Karpas-422 (cell line): ENCODE results near the gene ERAS. TPM values are rescaled to one million over a fixed set of nuclear protein-coding genes. Genes with fewer than 3 reads are reported as not detected.
"Not testable (repeated sequence)": the region's sequence is repeated elsewhere in the genome, so short reads cannot be mapped to it uniquely, and the experiment has no call there.

Experiments used
- DNase-seq: peaks from one replicate; pipeline ENCODE4 v3.0.0-alpha.2; 2015
- H2AFZ ChIP-seq: fragments of 200-600 bp; sonication (generic); 2 replicates; pipeline ENCODE4 v1.6.1; 2014; ENCODE audit warnings: antibody characterized with exemption, low read length, mixed read lengths
- H3K27ac ChIP-seq: fragments of 200-600 bp; sonication (generic); 2 replicates; pipeline ENCODE4 v1.5.1; 2014; ENCODE audit warnings: mild to moderate bottlenecking, low read length, moderate library complexity
- H3K27me3 ChIP-seq: fragments of 200-600 bp; sonication (generic); 2 replicates; pipeline ENCODE4 v1.6.1; 2014; ENCODE audit warnings: low read length, mixed read lengths
- H3K36me3 ChIP-seq: fragments of 200-600 bp; sonication (generic); 2 replicates; pipeline ENCODE4 v1.6.1; 2014; ENCODE audit warnings: low read length, mixed read lengths; ENCODE audit not compliant: insufficient read depth
- H3K4me1 ChIP-seq: fragments of 200-600 bp; sonication (generic); 2 replicates; pipeline ENCODE4 v1.6.1; 2014; ENCODE audit warnings: mild to moderate bottlenecking, low read length, mixed read lengths
- H3K4me2 ChIP-seq: fragments of 200-600 bp; sonication (generic); 2 replicates; pipeline ENCODE4 v1.6.1; 2014; ENCODE audit warnings: low read length, low read depth, mild to moderate bottlenecking; ENCODE audit not compliant: poor library complexity, severe bottlenecking
- H3K4me3 ChIP-seq: fragments of 200-600 bp; sonication (generic); 2 replicates; pipeline ENCODE4 v1.5.1; 2014; ENCODE audit warnings: mild to moderate bottlenecking, antibody characterized with exemption, low read length, mixed read lengths
- H3K79me2 ChIP-seq: fragments of 200-600 bp; sonication (generic); 2 replicates; pipeline ENCODE4 v1.6.1; 2014; ENCODE audit warnings: mild to moderate bottlenecking, low read length, mixed read lengths
- H3K9ac ChIP-seq: fragments of 200-600 bp; sonication (generic); 2 replicates; pipeline ENCODE4 v1.6.0; 2014; ENCODE audit warnings: low read length
- H3K9me2 ChIP-seq: fragments of 200-600 bp; sonication (generic), shearing (Covaris generic); replicated peaks from 2 replicates; pipeline ENCODE4 v1.6.0; 2014; ENCODE audit warnings: mild to moderate bottlenecking, low read length, moderate library complexity; ENCODE audit not compliant: insufficient read depth
- H3K9me3 ChIP-seq: fragments of 300-700, 200-600 bp; sonication (generic); 2 replicates; pipeline ENCODE4 v1.6.1; 2014; ENCODE audit warnings: low read length, mixed read lengths
- H4K20me1 ChIP-seq: fragments of 200-600 bp; sonication (generic); 2 replicates; pipeline ENCODE4 v1.6.1; 2014; ENCODE audit warnings: mild to moderate bottlenecking, antibody characterized with exemption, low read length, low read depth; ENCODE audit not compliant: insufficient read depth
- total RNA-seq: library from RNA; depleted of rRNA; stranded (reverse); fragments of >200 nt; shearing (Covaris generic); gene quantifications from 2 replicates; pipeline ENCODE4 v1.2.3, GENCODE V29; 2014; ENCODE audit warnings: low replicate concordance

ERAS gene
- total RNA-seq, 1 experiment from 2014 or later, result not detected

GRCh38 chrX:48831909-48832291, 5.6 kb downstream of the ERAS start:
- Histone ChIP-seq H4K20me1 (no peaks in the 10 kb centered on the region), H3K9me2 (no peaks in the 10 kb centered on the region), H3K27me3 (no peaks in the 10 kb centered on the region), H3K4me3 (no peak overlapping the region), H3K9me3 (no peaks in the 10 kb centered on the region), H3K4me2 (no peak overlapping the region), H3K36me3 (no peaks in the 10 kb centered on the region), H3K79me2 (no peaks in the 10 kb centered on the region), H3K9ac (no peak overlapping the region), H3K4me1 (no peaks in the 10 kb centered on the region), H3K27ac (no peak overlapping the region), H2AFZ (no peak overlapping the region)
- DNase-seq, result no peak

- H3K4me3 ChIP-seq, result no peak overlapping the region
- no peaks in the 10 kb centered on the region for H3K9me3 ChIP-seq
- no peak for DNase-seq
- H3K9me2 ChIP-seq, result no peaks in the 10 kb centered on the region
- H4K20me1 ChIP-seq, result no peaks in the 10 kb centered on the region
- no peak overlapping the region for H3K9ac ChIP-seq
- no peaks in the 10 kb centered on the region for H3K27me3 ChIP-seq
- no peaks in the 10 kb centered on the region for H3K4me1 ChIP-seq
- H3K27ac ChIP-seq, result no peak overlapping the region
- H2AFZ ChIP-seq, result no peak overlapping the region
- H3K4me2 ChIP-seq, result no peak overlapping the region
- no peaks in the 10 kb centered on the region for H3K36me3 ChIP-seq
- no peaks in the 10 kb centered on the region for H3K79me2 ChIP-seq
These were observed 7.3 kb downstream of the ERAS start for GRCh38 chrX:48833542-48834138.

GRCh38 chrX:48834383-48834709, 8.0 kb downstream of the ERAS start:
- H3K4me1 ChIP-seq, result no peaks in the 10 kb centered on the region
- H3K4me2 ChIP-seq, result no peak overlapping the region
- no peak overlapping the region for H2AFZ ChIP-seq
- H4K20me1 ChIP-seq, result no peaks in the 10 kb centered on the region
- H3K9me3 ChIP-seq, result no peaks in the 10 kb centered on the region
- no peak overlapping the region for H3K4me3 ChIP-seq
- H3K9me2 ChIP-seq, result no peaks in the 10 kb centered on the region
- H3K79me2 ChIP-seq, result no peaks in the 10 kb centered on the region
- no peaks in the 10 kb centered on the region for H3K36me3 ChIP-seq
- no peak for DNase-seq
- H3K27ac ChIP-seq, result no peak overlapping the region
- H3K9ac ChIP-seq, result no peak overlapping the region
- H3K27me3 ChIP-seq, result no peaks in the 10 kb centered on the region

GRCh38 chrX:48835524-48836329, 9.4 kb downstream of the ERAS start, which contains the start of gene PCSK1N:
TSS of gene PCSK1N (minus strand) at chrX:48835610. CDS start at chrX:48835532, 78 bp downstream.
- no peaks in the 10 kb centered on the region for H3K9me3 ChIP-seq
- H3K4me1 ChIP-seq, result no peaks in the 10 kb centered on the region
- no peak within 1 kb of the TSS for H2AFZ ChIP-seq
- H3K4me2 ChIP-seq, result no peak within 1 kb of the TSS
- DNase-seq, result no peak
- H3K27ac ChIP-seq, result no peak within 1 kb of the TSS
- H3K79me2 ChIP-seq, result no peaks in the 10 kb centered on the region
- no peaks in the 10 kb centered on the region for H4K20me1 ChIP-seq
- no peak within 1 kb of the TSS for H3K9ac ChIP-seq
- no peak within 1 kb of the TSS for H3K4me3 ChIP-seq
- H3K36me3 ChIP-seq, result no peaks in the 10 kb centered on the region
- H3K9me2 ChIP-seq, result no peaks in the 10 kb centered on the region
- H3K27me3 ChIP-seq, result no peaks in the 10 kb centered on the region

GRCh38 chrX:48839686-48840085, 13.4 kb downstream of the ERAS start:
- no peak overlapping the region for H3K9ac ChIP-seq

GRCh38 chrX:48848847-48849246, 22.5 kb downstream of the ERAS start:
- H3K4me3 ChIP-seq, result no peak overlapping the region
- no peaks in the 10 kb centered on the region for H3K9me3 ChIP-seq
- H3K4me2 ChIP-seq, result no peak overlapping the region
- H3K9ac ChIP-seq, result no peak overlapping the region
- no peaks in the 10 kb centered on the region for H3K27me3 ChIP-seq
- no peaks in the 10 kb centered on the region for H4K20me1 ChIP-seq
- no peak overlapping the region for H3K27ac ChIP-seq
- H3K9me2 ChIP-seq, result no peaks in the 10 kb centered on the region
- H3K79me2 ChIP-seq, result no peaks in the 10 kb centered on the region
- H3K4me1 ChIP-seq, result peaks cover 13% of the 10 kb centered on the region
- no peak for DNase-seq
- H2AFZ ChIP-seq, result no peak overlapping the region
- no peaks in the 10 kb centered on the region for H3K36me3 ChIP-seq

More at GRCh38 chrX:48839686-48840085, 13.4 kb downstream of the ERAS start:
- H3K4me2 ChIP-seq, result no peak overlapping the region
- H3K79me2 ChIP-seq, result no peaks in the 10 kb centered on the region
- no peaks in the 10 kb centered on the region for H4K20me1 ChIP-seq
- no peaks in the 10 kb centered on the region for H3K36me3 ChIP-seq
- no peak overlapping the region for H2AFZ ChIP-seq
- no peak overlapping the region for H3K4me3 ChIP-seq
- no peak overlapping the region for H3K27ac ChIP-seq
- no peaks in the 10 kb centered on the region for H3K9me2 ChIP-seq
- H3K9me3 ChIP-seq, result no peaks in the 10 kb centered on the region
- H3K4me1 ChIP-seq, result no peaks in the 10 kb centered on the region
- no peak for DNase-seq
- no peaks in the 10 kb centered on the region for H3K27me3 ChIP-seq

- no peak overlapping the region for H3K9ac ChIP-seq
- DNase-seq, result no peak
- H3K9me3 ChIP-seq, result no peaks in the 10 kb centered on the region
- H4K20me1 ChIP-seq, result no peaks in the 10 kb centered on the region
- no peaks in the 10 kb centered on the region for H3K79me2 ChIP-seq
- no peak overlapping the region for H3K4me3 ChIP-seq
- H3K9me2 ChIP-seq, result no peaks in the 10 kb centered on the region
- H3K4me2 ChIP-seq, result peak overlapping the region; percentile 23
- peak overlapping the region; percentile 36; the same call in 1 of the 2 replicates for H2AFZ ChIP-seq
- no peak overlapping the region for H3K27ac ChIP-seq
- no peaks in the 10 kb centered on the region for H3K36me3 ChIP-seq
- no peaks in the 10 kb centered on the region for H3K27me3 ChIP-seq
- H3K4me1 ChIP-seq, result peaks cover 13% of the 10 kb centered on the region
These were observed 26.5 kb downstream of the ERAS start for GRCh38 chrX:48852857-48853256.

- not testable (repeated sequence) for H3K9ac ChIP-seq, H4K20me1 ChIP-seq, H3K9me2 ChIP-seq, H3K27me3 ChIP-seq, H2AFZ ChIP-seq, DNase-seq, H3K27ac ChIP-seq, H3K4me3 ChIP-seq, H3K36me3 ChIP-seq, H3K9me3 ChIP-seq, H3K79me2 ChIP-seq
- Histone ChIP-seq H3K4me1 (peaks cover 13% of the 10 kb centered on the region), H3K4me2 (peak overlapping the region; percentile 23)
These were observed 27.2 kb downstream of the ERAS start for GRCh38 chrX:48853494-48853893.
